ENCODE measurements around the gene CRTAP.
A peak's percentile ranks its signal among the peaks of the same experiment; 100 is the strongest.
"Not testable (repeated sequence)": the region's sequence is repeated elsewhere in the genome, so short reads cannot be mapped to it uniquely, and the experiment has no call there.

The CRTAP gene

DNA sequence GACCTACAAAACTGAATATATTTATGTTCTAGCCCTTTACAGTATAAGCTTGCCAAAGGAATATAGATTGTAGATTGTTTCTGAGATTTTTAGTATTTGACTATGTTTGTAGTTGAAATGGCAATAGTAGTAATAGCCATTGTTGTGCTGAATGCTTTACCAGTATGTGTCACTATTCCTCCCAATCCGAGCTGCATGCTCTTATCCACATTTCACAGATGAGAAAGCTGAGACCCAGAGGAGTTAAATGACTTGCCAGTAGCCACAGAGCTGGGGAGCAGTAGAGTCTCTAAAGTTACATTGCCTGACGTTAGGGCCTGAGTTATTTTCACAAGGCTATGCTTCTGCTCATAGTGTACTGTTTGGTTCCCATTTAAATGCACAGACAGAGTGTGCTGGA, 13.6 kb upstream of the CRTAP start:
- no peak for DNase-seq

DNA sequence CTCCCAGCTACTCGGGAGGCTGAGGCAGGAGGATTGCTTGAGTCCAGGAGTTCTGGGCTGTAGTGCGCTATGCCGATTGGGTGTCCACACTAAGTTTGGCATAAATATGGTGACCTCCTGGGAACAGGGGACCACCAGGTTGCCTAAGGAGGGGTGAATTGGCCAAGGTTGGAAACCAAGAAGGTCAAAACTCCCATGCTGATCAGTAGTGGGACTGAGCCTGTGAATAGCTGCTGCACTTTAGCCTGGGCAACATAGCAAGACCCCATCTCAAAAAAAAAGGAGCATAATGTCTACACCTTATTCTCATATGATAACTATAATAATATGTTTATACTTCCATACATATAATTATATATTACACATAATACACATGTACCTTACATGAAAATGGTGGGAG, 10.8 kb upstream of the CRTAP start:
- no peak for DNase-seq

GRCh38 chr3:33103480-33103879, 10.3 kb upstream of the CRTAP start:
- DNase-seq = no peak

DNA sequence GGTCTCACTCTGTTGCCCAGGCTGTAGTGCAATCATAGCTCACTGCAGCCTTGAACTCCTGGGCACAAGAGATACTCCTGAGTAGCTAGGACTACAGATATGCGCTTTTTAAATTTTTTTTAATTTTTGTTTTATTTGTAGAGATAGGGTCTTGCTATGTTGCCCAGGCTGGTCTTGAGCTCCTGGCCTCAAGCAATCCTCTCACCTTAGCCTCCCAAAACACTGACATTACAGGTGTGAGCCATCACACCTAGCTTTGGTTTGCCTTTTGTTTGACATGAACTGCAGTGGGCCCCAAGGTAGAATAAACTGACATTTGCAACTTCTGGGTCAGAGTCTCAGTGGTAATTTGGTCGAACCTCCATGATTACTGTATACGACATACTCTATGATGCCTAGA, 9.0 kb upstream of the CRTAP start:
- DNase-seq = no peak

GRCh38 chr3:33105341-33105948, 8.4 kb upstream of the CRTAP start:
- no peak for DNase-seq

DNA sequence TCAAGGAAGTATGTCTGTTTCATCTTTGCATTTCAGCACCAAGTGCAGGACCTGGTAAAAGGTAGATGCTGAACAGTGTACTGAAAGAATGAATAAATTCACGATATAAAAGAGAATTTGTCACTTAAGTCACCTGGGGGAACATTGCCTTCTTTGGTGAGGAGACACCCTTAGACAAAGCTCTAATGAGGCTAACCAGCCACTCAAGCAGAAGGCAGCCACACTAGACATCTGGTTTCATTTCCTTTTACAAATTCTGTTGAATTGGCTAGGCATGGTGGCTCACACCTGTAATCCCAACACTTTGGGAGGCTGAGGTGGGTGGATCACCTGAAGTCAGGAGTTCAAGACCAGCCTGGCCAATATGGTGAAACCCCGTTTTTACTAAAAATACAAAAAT, 7.0 kb upstream of the CRTAP start:
- DNase-seq = not testable (repeated sequence)

GRCh38 chr3:33111581-33111980, 2.2 kb upstream of the CRTAP start:
- no peak for DNase-seq

DNA sequence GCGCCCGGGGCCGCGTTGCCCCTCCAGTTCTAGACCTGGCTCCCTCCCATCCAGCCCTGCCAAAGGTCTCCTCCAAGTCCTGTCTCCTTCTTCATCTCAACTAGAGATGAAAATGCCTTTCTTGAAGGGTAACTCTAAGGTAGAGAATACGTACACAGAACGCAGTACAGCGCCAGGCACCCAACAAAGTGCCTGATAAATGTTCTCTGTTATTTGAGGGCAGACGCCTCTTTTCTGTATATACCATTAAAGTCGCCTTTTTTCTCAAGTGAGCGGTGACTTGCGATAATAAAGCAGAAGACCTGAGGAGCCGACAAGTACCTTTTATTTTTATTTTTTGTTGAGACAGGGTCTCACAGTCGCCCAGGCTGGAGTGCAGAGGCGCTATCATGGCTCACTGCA, 809 bp downstream of the CRTAP start:
- no peak for DNase-seq

- peak; percentile 49 for DNase-seq
Measured at GRCh38 chr3:33115024-33115768, 1.4 kb downstream of the CRTAP start.

DNA sequence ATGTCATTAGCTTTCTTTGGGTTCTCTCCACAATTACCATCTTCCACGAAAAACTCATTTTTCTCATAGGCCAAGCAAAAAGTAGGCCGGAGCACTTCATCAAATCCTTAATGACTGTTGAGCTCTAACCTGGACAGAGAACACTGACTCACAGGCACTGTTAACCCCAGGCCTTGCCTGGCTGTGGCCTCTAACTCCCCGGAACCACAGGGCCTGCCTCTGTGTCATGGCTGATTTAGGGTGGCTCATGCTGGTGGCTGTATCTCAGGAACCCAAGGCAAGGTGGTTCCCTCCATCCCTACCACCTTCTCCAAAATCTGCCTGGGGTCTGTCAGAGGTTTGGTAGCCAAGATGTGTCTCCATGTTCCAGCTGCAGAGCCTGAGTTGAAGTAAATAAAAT, 3.6 kb downstream of the CRTAP start:
- DNase-seq = no peak

- no peak for DNase-seq
Measured at GRCh38 chr3:33119891-33120290, 6.1 kb downstream of the CRTAP start.

GRCh38 chr3:33122991-33123390, 9.2 kb downstream of the CRTAP start:
- no peak for DNase-seq

- DNase-seq = no peak
Measured at GRCh38 chr3:33124638-33125037, 10.8 kb downstream of the CRTAP start.

DNA sequence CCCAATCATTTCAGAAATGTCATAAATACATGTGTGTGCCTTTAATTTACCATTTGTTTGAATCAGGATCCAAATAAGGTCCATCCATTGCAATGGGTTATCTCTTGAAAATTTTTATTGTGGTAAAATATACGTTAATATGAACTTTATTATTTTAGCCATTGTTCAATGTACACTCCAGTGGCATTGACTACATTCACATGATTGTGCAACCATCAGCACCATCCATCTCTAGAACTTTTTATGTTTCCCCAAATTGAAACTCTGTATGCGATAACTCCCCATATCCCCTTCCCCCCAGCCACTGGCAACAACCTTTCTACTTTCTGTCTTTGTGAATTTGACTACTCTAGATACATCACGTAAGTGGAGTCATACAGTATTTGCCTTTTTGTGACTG, 12.0 kb downstream of the CRTAP start:
- DNase-seq = no peak

DNA sequence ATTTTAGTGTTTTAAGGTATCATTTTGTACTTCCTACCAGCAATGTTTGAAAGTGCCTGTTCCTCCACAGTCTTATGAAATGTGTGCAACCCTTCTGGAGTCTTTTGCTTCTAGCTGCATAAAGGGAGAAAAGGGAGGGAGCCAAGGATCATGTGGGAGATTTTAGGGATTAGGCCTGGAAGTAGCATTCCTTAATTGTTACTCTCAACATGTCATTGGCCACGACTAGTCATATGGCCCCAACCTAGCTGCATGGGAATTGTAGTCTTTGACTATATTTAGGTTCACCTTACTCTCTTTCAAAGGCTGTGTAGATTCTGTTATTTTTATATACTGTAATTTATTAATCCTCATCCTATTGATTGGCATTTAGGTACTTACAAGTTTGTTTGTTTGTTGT, 14.9 kb downstream of the CRTAP start:
- no peak for DNase-seq

GRCh38 chr3:33130144-33130543, 16.3 kb downstream of the CRTAP start:
- no peak for DNase-seq

DNA sequence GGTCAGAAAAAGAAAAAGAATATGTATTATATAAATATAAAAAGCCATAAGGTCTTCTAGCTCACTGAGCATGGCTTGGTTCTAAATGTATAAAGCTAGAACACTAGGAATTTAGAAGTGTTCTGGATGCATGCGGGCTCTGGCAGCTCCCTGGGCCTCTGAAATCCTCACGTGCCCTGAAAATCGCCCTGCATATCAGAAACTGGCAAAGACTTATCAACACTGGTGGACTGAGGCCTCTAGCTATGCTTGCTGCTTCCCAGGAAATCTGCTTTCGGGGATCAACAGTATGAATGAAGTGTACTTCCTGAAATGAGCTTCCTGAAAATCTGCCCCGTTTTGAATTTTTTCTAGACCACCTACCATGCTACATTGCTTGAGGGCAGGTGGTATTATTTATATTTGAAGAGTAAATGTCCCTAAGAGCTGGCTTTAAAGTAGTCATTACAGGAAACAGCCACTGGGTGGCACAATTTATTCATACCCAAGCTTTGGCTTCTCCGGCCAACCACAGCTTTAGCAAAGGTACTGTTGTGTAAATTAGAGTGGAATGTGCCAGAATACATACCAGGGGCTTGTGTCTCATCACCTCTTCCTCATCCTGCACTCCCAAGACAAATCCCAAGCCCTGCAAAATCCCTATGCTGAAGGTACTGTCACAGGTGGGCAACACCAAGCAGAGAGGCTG, 17.7 kb downstream of the CRTAP start:
- no peak for DNase-seq

GRCh38 chr3:33132019-33132360, 18.2 kb downstream of the CRTAP start:
- no peak for DNase-seq

DNA sequence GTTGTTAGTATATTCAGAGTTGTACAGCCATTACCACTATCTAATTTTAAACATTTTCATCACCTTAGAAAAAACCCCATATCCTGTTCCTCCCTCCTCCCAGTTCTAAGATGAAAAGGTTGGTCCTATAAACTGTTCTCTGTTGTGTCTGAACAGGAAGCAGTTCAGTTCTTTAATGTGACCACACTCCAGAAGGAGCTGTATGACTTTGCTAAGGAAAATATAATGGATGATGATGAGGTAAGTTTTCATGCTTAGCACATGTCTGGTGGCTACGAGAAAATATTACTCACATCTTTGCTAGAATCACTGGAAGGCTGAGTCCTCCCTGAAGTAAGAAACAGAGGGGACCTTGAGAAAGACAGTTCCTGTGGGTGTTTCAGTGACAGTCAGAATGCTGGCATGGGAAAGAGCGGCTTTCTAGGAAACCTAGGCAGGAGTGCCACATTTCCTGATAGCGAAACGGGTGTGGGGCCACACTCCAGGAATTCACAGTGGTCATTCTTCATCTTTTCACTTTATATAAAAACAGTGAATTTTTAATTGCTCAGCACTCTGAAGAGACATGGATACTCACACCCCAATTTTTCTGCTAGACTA, 20.3 kb downstream of the CRTAP start:
- no peak for DNase-seq

- no peak for DNase-seq
Measured at GRCh38 chr3:33137691-33138090, 23.9 kb downstream of the CRTAP start.

GRCh38 chr3:33139006-33139623, 25.3 kb downstream of the CRTAP start:
- DNase-seq = not testable (repeated sequence)

GRCh38 chr3:33139996-33140395, 26.2 kb downstream of the CRTAP start:
- DNase-seq = no peak

DNA sequence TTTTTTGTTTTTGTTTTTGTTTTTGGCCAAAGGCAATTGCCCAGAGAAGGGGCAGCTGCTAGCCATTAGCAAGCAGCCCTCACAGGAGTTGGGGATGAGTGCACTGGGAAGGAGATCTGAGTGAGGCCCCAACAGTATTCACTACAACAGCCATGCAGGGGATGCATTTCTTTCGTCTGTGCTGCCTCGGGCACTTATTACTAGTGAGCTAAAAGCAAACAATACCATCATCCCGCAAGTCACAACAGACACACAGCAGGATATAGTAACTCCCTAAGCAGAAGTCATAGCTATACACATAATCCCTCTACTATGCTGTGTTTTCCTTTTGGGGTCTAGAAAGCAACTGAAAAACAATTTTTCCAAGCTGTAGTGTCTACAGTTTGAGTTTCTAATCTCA, 27.2 kb downstream of the CRTAP start:
- no peak for DNase-seq

GRCh38 chr3:33144433-33144832, 30.6 kb downstream of the CRTAP start:
- DNase-seq = no peak
